C4-2B (cell line): ENCODE data around the gene WNT10A.
A peak's percentile ranks its signal among the peaks of the same experiment; 100 is the strongest.

Experiments used
- H3K27ac ChIP-seq: fragments of 450-650 bp; 2 replicates; pipeline ENCODE4 v1.5.1; 2017
- CTCF ChIP-seq: fragments of 450-650 bp; conservative IDR thresholded peaks from 2 replicates; pipeline ENCODE4 v1.5.1; 2017; ENCODE audit warnings: mild to moderate bottlenecking
- ZFX ChIP-seq: fragments of 450-650 bp; IDR thresholded peaks from 2 replicates; pipeline ENCODE4 v1.6.1; 2017

WNT10A gene

GRCh38 chr2:218873359-218874194 is 7.1 kb upstream of the WNT10A start:
- H3K27ac ChIP-seq = no peak overlapping the region
- TF ChIP-seq CTCF (no peak), ZFX (no peak)

- no peak overlapping the region for H3K27ac ChIP-seq
- TF ChIP-seq ZFX (no peak), CTCF (no peak)
Observed at GRCh38 chr2:218875692-218876246, 4.9 kb upstream of the WNT10A start.

- no peak overlapping the region for H3K27ac ChIP-seq
- TF ChIP-seq CTCF = peak; percentile 91
- no peak for TF ChIP-seq ZFX
Observed at GRCh38 chr2:218876562-218877219, 4.0 kb upstream of the WNT10A start.

GRCh38 chr2:218877331-218877730 is 3.3 kb upstream of the WNT10A start:
- TF ChIP-seq ZFX (no peak), CTCF (no peak)
- H3K27ac ChIP-seq = no peak overlapping the region

- H3K27ac ChIP-seq = no peak overlapping the region
- TF ChIP-seq ZFX = no peak
- TF ChIP-seq CTCF = no peak
Observed at GRCh38 chr2:218877891-218878290, 2.8 kb upstream of the WNT10A start.

- no peak for TF ChIP-seq CTCF
- no peak for TF ChIP-seq ZFX
- no peak overlapping the region for H3K27ac ChIP-seq
Observed at GRCh38 chr2:218878486-218878885, 2.2 kb upstream of the WNT10A start.
